DOHH2 (cell line): ENCODE measurements around the gene USB1.

ENCODE experiments used
- H3F3A ChIP-seq: fragments of 200-600 bp; sonication (generic), shearing (Covaris generic); 2 replicates; pipeline ENCODE4 v1.6.0; 2016; ENCODE audit warnings: antibody characterized with exemption, mild to moderate bottlenecking; ENCODE audit not compliant: control insufficient read depth, insufficient read depth
- H3K27ac ChIP-seq: fragments of 200-600 bp; sonication (generic); 2 replicates; pipeline ENCODE4 v1.5.1; 2014; ENCODE audit warnings: low read depth, mild to moderate bottlenecking, low read length, moderate library complexity
- H3K27me3 ChIP-seq: fragments of 200-600 bp; sonication (generic); 2 replicates; pipeline ENCODE4 v1.6.1; 2014; ENCODE audit warnings: mild to moderate bottlenecking, low read length, mixed read lengths; ENCODE audit not compliant: control insufficient read depth
- H3K36me3 ChIP-seq: fragments of 200-600 bp; sonication (generic); 2 replicates; pipeline ENCODE4 v1.6.1; 2014; ENCODE audit warnings: mild to moderate bottlenecking, low read length, moderate library complexity, mixed read lengths; ENCODE audit not compliant: control insufficient read depth
- H3K4me1 ChIP-seq: fragments of 200-600 bp; sonication (generic); 2 replicates; pipeline ENCODE4 v1.6.1; 2014; ENCODE audit warnings: mild to moderate bottlenecking, low read length, mixed read lengths; ENCODE audit not compliant: control insufficient read depth
- H3K4me2 ChIP-seq: fragments of 200-600 bp; sonication (generic); 2 replicates; pipeline ENCODE4 v1.6.0; 2014; ENCODE audit warnings: mild to moderate bottlenecking, low read length, moderate library complexity
- H3K4me3 ChIP-seq: fragments of 200-600 bp; sonication (generic); 2 replicates; pipeline ENCODE4 v1.5.1; 2014; ENCODE audit warnings: mild to moderate bottlenecking, low read length, mixed read lengths
- H3K79me2 ChIP-seq: fragments of 200-600 bp; sonication (generic); 2 replicates; pipeline ENCODE4 v1.6.1; 2014; ENCODE audit warnings: mild to moderate bottlenecking, low read length, mixed read lengths; ENCODE audit not compliant: control insufficient read depth
- H3K9me2 ChIP-seq: fragments of 200-600 bp; sonication (generic); replicated peaks from 2 replicates; pipeline ENCODE4 v1.6.1; 2014; ENCODE audit warnings: mild to moderate bottlenecking, low read length, mixed read lengths; ENCODE audit not compliant: control insufficient read depth
- H3K9me3 ChIP-seq: fragments of 200-600 bp; sonication (generic); 2 replicates; pipeline ENCODE4 v1.6.1; 2014; ENCODE audit warnings: antibody characterized with exemption, low read length, mixed read lengths; ENCODE audit not compliant: control insufficient read depth, insufficient read depth
- H4K20me1 ChIP-seq: fragments of 200-600 bp; sonication (generic); 2 replicates; pipeline ENCODE4 v1.6.0; 2014; ENCODE audit warnings: low read depth, mild to moderate bottlenecking, antibody characterized with exemption, low read length, moderate library complexity; ENCODE audit not compliant: control insufficient read depth, insufficient read depth
- EZH2phosphoT487 ChIP-seq: fragments of 200-600 bp; sonication (generic); IDR thresholded peaks from 2 replicates; pipeline ENCODE4 v1.6.1; 2017; ENCODE audit warnings: borderline replicate concordance, mild to moderate bottlenecking, antibody characterized with exemption, low read length, moderate library complexity, mixed read lengths
- TF ChIP-seq, protein P1 (sequence below): fragments of 200-600 bp; sonication (generic); IDR thresholded peaks from one replicate; pipeline ENCODE4 v1.5.1; 2014; ENCODE audit warnings: antibody characterized with exemption, mild to moderate bottlenecking, low read depth, low read length; ENCODE audit not compliant: poor library complexity, severe bottlenecking

USB1 gene

DNA sequence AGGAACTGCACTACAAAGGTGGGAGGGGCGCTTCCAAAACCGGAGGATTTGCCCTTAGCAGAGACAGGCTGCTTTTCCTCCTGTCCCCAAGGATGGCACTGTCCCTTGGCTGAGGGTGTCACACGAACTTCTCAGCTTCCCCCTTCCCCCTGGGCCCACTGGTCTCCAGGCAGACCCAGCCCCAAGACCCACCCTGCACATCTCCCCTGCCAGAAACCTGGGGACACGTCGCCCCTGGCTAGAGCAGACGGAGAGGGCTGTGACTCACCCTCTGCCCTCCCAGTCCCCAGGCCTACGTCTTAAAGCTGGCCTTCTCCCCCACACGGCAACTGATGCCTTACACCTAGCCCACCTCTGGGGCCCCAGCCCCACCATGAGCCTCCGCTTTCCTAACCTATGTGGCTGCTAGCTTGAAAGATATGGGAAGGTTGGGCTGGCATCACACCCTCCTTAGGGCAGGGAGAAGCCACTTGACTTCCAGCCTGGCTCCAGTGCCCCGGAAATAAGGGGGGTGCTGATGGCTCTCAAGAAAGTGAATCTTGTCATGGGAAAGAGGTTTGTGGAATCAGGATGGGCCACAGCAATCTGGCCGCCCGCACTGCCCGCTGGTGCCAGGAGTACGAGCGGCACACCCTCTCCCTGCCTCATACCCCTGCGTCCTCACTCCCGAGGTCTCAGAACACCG, 5.3 kb upstream of the USB1 start:
- Histone ChIP-seq H3K4me3 (no peak overlapping the region), H4K20me1 (peaks cover 6% of the 10 kb centered on the region; the same call in 1 of the 2 replicates), H3K9me2 (no peaks in the 10 kb centered on the region), H3K79me2 (peaks cover 15% of the 10 kb centered on the region), H3K36me3 (peaks cover 35% of the 10 kb centered on the region), H3K27ac (no peak overlapping the region), H3K4me1 (peaks cover 15% of the 10 kb centered on the region), H3K9me3 (no peaks in the 10 kb centered on the region), H3F3A (peaks cover 7% of the 10 kb centered on the region; the same call in 1 of the 2 replicates), H3K4me2 (no peak overlapping the region), H3K27me3 (no peaks in the 10 kb centered on the region)
- TF ChIP-seq, protein P1, sequence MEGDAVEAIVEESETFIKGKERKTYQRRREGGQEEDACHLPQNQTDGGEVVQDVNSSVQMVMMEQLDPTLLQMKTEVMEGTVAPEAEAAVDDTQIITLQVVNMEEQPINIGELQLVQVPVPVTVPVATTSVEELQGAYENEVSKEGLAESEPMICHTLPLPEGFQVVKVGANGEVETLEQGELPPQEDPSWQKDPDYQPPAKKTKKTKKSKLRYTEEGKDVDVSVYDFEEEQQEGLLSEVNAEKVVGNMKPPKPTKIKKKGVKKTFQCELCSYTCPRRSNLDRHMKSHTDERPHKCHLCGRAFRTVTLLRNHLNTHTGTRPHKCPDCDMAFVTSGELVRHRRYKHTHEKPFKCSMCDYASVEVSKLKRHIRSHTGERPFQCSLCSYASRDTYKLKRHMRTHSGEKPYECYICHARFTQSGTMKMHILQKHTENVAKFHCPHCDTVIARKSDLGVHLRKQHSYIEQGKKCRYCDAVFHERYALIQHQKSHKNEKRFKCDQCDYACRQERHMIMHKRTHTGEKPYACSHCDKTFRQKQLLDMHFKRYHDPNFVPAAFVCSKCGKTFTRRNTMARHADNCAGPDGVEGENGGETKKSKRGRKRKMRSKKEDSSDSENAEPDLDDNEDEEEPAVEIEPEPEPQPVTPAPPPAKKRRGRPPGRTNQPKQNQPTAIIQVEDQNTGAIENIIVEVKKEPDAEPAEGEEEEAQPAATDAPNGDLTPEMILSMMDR = no peak
- no peak for TF ChIP-seq EZH2phosphoT487

DNA sequence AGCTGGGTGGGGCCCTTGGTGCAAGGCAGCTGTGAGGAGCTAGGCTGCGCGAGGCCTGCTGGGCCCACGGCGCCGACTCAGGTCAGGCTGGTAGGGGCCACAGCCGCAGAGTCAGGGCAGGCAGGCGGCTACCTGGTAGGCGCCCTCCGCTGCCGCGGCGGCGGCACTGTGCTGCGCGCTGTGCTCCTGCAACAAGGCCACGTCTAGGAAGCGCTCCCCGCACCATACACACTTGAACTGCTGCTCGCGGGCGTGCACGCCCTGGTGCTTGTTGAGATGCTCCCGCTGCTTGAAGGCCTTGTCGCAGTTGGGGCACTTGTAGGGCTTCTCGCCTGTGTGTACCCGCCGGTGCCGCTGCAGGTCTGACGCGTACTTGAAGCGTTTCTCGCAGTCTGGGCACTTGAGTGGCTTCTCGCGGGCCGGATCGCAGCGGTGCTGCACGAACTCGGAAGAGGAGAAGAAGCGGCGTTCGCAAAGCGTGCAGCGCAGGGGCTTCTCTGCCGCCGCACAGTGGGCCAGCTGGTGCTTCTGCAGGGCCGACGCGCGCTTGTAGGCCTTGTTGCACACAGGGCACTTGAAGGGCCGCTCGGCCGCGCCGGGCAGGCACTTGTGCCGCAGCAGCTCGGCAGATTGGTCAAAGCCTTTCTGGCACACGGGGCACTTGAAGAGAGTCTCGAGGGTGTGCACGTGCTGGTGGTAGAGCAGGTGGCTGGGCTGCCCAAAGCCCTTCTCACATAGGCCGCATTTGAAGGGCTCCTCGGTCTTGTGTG, 4.6 kb upstream of the USB1 start:
- H3K27me3 ChIP-seq = no peaks in the 10 kb centered on the region
- H3K27ac ChIP-seq = no peak overlapping the region
- H3K4me2 ChIP-seq = no peak overlapping the region
- H3K36me3 ChIP-seq = peaks cover 35% of the 10 kb centered on the region
- peaks cover 6% of the 10 kb centered on the region; the same call in 1 of the 2 replicates for H4K20me1 ChIP-seq
- TF ChIP-seq, protein P1 = no peak
- TF ChIP-seq EZH2phosphoT487 = no peak
- no peaks in the 10 kb centered on the region for H3K9me3 ChIP-seq
- peaks cover 17% of the 10 kb centered on the region for H3K79me2 ChIP-seq
- no peak overlapping the region for H3K4me3 ChIP-seq
- no peaks in the 10 kb centered on the region for H3K9me2 ChIP-seq
- peaks cover 17% of the 10 kb centered on the region for H3K4me1 ChIP-seq
- peaks cover 7% of the 10 kb centered on the region; the same call in 1 of the 2 replicates for H3F3A ChIP-seq

GRCh38 chr16:57997176-57997527, 4.1 kb upstream of the USB1 start:
- no peak overlapping the region for H3K27ac ChIP-seq
- H3K4me1 ChIP-seq = peaks cover 22% of the 10 kb centered on the region
- no peak for TF ChIP-seq EZH2phosphoT487
- TF ChIP-seq, protein P1 = no peak
- H3K79me2 ChIP-seq = peaks cover 22% of the 10 kb centered on the region
- H3K9me2 ChIP-seq = no peaks in the 10 kb centered on the region
- H4K20me1 ChIP-seq = peaks cover 6% of the 10 kb centered on the region; the same call in 1 of the 2 replicates
- H3K9me3 ChIP-seq = no peaks in the 10 kb centered on the region
- no peak overlapping the region for H3K4me2 ChIP-seq
- peaks cover 7% of the 10 kb centered on the region; the same call in 1 of the 2 replicates for H3F3A ChIP-seq
- H3K4me3 ChIP-seq = no peak overlapping the region
- H3K27me3 ChIP-seq = no peaks in the 10 kb centered on the region
- peaks cover 35% of the 10 kb centered on the region for H3K36me3 ChIP-seq
